ENCODE data around the gene FAM76A. TPM values are rescaled to one million over a fixed set of nuclear protein-coding genes. Genes with fewer than 3 reads are reported as not detected.
"Not testable (repeated sequence)": the region's sequence is repeated elsewhere in the genome, so short reads cannot be mapped to it uniquely, and the experiment has no call there.

Gene FAM76A
- total RNA-seq, 4 donors from 2014 or later = 10.5 to 29.1 (median 12.5) TPM

DNA sequence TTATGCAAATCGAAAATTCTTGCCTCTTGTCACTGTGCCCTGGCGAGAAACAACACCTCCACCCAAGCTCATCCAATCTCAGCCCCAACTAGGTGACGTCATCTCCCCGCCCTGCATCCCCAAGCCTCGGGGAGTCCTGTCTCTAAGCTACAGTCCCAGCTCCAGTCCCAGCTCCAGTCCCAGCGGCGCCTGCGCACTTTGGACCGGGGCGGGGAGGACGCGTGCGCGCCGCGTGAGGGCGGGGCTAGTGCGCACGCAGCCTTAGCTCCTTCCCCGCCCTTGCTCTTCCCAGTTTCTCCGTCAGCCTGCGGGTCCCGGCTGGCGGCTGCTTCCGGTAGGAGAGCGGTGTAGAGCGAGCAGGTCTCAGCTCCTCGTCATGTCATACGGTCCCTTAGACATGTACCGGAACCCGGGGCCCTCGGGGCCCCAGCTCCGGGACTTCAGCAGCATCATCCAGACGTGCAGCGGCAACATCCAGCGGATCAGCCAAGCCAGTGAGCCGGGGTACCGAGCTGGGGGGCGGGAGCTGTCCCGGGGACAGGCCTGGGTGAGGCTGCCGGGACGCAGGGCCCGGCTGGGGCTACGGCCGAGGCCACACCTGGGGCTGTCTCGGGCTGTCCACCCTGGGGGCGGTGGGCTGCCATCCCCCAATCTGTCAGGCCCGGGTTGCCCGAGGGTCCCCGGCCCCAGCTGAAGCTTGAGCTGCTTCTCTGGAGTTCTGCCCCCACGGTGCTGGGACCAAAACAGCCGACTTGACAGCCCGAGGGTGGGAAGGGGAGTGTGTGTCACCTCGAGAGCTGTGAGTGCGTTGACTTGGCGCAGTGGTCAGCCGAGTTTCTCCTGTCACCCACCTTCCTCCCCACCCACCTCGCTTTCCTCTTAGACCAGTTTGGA is 47.4 kb downstream of the FAM76A start, which contains the start of gene STX12:
TSS of gene STX12 (plus strand) at position 288 of the 894 bp plus-strand sequence. CDS start at position 377, 89 bp downstream.
- H3K36me3 ChIP-seq = no peaks in the 10 kb centered on the region
- WGBS, 2 donors (ENCODE audit: low coverage in 1 of 2) = 0% methylated on average over 36 of the region's 58 CpGs; no CpG with 5 or more reads in 1 of the 2 donors
- H3K27me3 ChIP-seq = no peaks in the 10 kb centered on the region
- intact Hi-C loops (cut with DNase I; ENCODE audit: low total_unique reads) = no loop called here
- TF ChIP-seq POLR2A (IDR thresholded peaks at IDR 0.05) (peak; percentile 95), POLR2AphosphoS5 (IDR thresholded peaks at IDR 0.05) (peak; percentile 98 to 99 (median 98)), EP300 (IDR thresholded peaks at IDR 0.05; ENCODE audit: low read depth) (no peak)
- TF ChIP-seq, protein P1, sequence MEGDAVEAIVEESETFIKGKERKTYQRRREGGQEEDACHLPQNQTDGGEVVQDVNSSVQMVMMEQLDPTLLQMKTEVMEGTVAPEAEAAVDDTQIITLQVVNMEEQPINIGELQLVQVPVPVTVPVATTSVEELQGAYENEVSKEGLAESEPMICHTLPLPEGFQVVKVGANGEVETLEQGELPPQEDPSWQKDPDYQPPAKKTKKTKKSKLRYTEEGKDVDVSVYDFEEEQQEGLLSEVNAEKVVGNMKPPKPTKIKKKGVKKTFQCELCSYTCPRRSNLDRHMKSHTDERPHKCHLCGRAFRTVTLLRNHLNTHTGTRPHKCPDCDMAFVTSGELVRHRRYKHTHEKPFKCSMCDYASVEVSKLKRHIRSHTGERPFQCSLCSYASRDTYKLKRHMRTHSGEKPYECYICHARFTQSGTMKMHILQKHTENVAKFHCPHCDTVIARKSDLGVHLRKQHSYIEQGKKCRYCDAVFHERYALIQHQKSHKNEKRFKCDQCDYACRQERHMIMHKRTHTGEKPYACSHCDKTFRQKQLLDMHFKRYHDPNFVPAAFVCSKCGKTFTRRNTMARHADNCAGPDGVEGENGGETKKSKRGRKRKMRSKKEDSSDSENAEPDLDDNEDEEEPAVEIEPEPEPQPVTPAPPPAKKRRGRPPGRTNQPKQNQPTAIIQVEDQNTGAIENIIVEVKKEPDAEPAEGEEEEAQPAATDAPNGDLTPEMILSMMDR (IDR thresholded peaks at IDR 0.05) = no peak
- H3K9me3 ChIP-seq = no peaks in the 10 kb centered on the region
- H3K4me1 ChIP-seq = peaks cover 7 to 33% (median 10%) of the 10 kb centered on the region in 4 donors
- H3K27ac ChIP-seq = peak within 1 kb of the TSS; percentile 93 to 98 (median 96)
- H3K4me3 ChIP-seq = peak within 1 kb of the TSS; percentile 84 to 98 (median 84)
- DNase-seq = peak; percentile 99
- in situ Hi-C loops (cut with MboI; ENCODE audit: low pct_ligation_motif_present in 1 of 4, low pct_unique_long_range_greater_than_20kb in 1 of 4, low sequenced_read_pairs in 3 of 4) = no loop called here

DNA sequence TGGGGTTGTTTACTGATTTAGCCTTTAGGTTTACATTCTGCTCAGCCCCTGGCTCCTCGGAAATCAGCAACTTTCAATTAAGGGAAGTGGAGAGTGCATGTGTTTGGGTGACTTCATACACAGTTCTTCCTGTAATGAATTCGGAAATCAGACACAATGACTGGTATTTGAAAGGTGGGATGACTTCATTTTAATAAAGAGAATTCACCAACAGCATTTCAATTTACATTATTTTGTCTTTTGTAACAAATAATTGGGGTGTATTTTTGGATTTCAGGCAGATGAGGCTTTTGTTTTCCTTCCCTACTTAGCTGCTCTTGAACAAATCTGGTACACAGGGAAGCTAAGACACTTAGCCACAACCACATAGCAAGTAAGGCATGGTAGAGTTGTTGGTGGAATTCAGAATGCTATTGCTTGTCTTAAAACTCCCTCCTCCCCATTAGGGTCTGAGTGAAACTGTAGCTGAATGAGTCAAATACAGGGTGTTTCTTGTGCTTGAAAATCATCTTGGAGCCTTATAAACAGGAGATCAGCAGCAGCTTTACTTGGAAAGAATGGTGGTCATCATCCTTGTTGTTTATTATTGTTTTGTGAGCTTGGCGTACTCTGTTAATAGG is 48.2 kb downstream of the FAM76A start:
- DNase-seq = no peak
- no peak for TF ChIP-seq POLR2AphosphoS5 (IDR thresholded peaks at IDR 0.05)
- TF ChIP-seq, protein P1 (IDR thresholded peaks at IDR 0.05) = no peak
- no peak for TF ChIP-seq EP300 (IDR thresholded peaks at IDR 0.05; ENCODE audit: low read depth)
- no peak for TF ChIP-seq POLR2A (IDR thresholded peaks at IDR 0.05)
- 24 to 50% methylated on average over 2 to 3 of the region's 3 CpGs for WGBS, 2 donors (ENCODE audit: low coverage in 1 of 2)
- intact Hi-C loops (cut with DNase I; ENCODE audit: low total_unique reads) (no loop called here), in situ Hi-C loops (cut with MboI; ENCODE audit: low pct_ligation_motif_present in 1 of 4, low pct_unique_long_range_greater_than_20kb in 1 of 4, low sequenced_read_pairs in 3 of 4) (no loop called here)
- Histone ChIP-seq H3K27me3 (no peaks in the 10 kb centered on the region), H3K9me3 (no peaks in the 10 kb centered on the region), H3K27ac (peak overlapping the region; percentile 93 to 98 (median 96)), H3K4me3 (peak overlapping the region; percentile 84 to 98 (median 84)), H3K4me1 (peaks cover 7 to 40% (median 12%) of the 10 kb centered on the region in 4 donors), H3K36me3 (no peaks in the 10 kb centered on the region)

GRCh38 chr1:27774654-27775053 is 48.9 kb downstream of the FAM76A start:
- TF ChIP-seq, protein P1 (IDR thresholded peaks at IDR 0.05) = no peak
- TF ChIP-seq EP300 (IDR thresholded peaks at IDR 0.05; ENCODE audit: low read depth) (no peak), POLR2AphosphoS5 (IDR thresholded peaks at IDR 0.05) (no peak), POLR2A (IDR thresholded peaks at IDR 0.05) (no peak)
- Histone ChIP-seq H3K27ac (peak overlapping the region in 3 of 4 donors; percentile 93 to 98 (median 96)), H3K4me3 (peak overlapping the region in 1 of 4 donors; percentile 84), H3K9me3 (no peaks in the 10 kb centered on the region), H3K36me3 (no peaks in the 10 kb centered on the region), H3K27me3 (no peaks in the 10 kb centered on the region), H3K4me1 (peaks cover 7 to 47% (median 15%) of the 10 kb centered on the region in 4 donors)
- 88% methylated on average over 2 of the region's 2 CpGs; no CpG with 5 or more reads in 1 of the 2 donors for WGBS, 2 donors (ENCODE audit: low coverage in 1 of 2)
- no peak for DNase-seq
- intact Hi-C loops (cut with DNase I; ENCODE audit: low total_unique reads) (no loop called here), in situ Hi-C loops (cut with MboI; ENCODE audit: low pct_ligation_motif_present in 1 of 4, low pct_unique_long_range_greater_than_20kb in 1 of 4, low sequenced_read_pairs in 3 of 4) (no loop called here)

DNA sequence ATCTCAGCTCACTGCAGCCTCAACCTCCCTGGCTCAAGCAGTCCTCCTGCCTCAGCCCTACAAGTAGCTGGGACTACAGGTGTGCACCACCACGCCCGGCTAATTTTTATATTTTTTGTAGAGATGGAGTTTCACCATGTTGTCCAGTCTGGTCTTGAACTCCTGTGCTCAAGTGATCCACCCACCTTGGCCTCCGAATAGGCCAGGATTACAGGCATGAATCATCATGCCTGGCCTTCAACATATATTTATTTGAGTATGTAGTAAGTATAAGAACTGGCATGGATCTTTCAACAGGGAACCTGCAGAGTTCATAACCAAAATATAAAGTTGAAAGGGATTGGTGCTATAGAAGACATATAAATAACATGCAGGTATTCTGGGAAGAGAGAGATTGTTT is 49.6 kb downstream of the FAM76A start:
- H3K4me3 ChIP-seq; intact Hi-C loops (cut with DNase I; ENCODE audit: low total_unique reads); DNase-seq; in situ Hi-C loops (cut with MboI; ENCODE audit: low pct_ligation_motif_present in 1 of 4, low pct_unique_long_range_greater_than_20kb in 1 of 4, low sequenced_read_pairs in 3 of 4); H3K36me3 ChIP-seq; H3K27ac ChIP-seq; H3K9me3 ChIP-seq; H3K27me3 ChIP-seq: not testable (repeated sequence)
- 61 to 76% methylated on average over 3 of the region's 3 CpGs for WGBS, 2 donors (ENCODE audit: low coverage in 1 of 2)
- H3K4me1 ChIP-seq = peaks cover 7 to 50% (median 16%) of the 10 kb centered on the region in 4 donors

- H3K27me3 ChIP-seq; intact Hi-C loops (cut with DNase I; ENCODE audit: low total_unique reads); in situ Hi-C loops (cut with MboI; ENCODE audit: low pct_ligation_motif_present in 1 of 4, low pct_unique_long_range_greater_than_20kb in 1 of 4, low sequenced_read_pairs in 3 of 4); H3K36me3 ChIP-seq; H3K27ac ChIP-seq; H3K9me3 ChIP-seq; DNase-seq; H3K4me3 ChIP-seq: not testable (repeated sequence)
- H3K4me1 ChIP-seq = peaks cover 7 to 50% (median 16%) of the 10 kb centered on the region in 4 donors
Measured at GRCh38 chr1:27776276-27776675, 50.5 kb downstream of the FAM76A start.

All from transverse colon (tissue), 4 donors.